ELF-1 (cell line): ENCODE measurements around the gene TAS2R38.

Experiments used
- DNase-seq: peaks from one replicate; pipeline ENCODE4 v3.0.0-alpha.2; 2016; ENCODE audit warnings: low read depth, low spot score

TAS2R38 gene

DNA sequence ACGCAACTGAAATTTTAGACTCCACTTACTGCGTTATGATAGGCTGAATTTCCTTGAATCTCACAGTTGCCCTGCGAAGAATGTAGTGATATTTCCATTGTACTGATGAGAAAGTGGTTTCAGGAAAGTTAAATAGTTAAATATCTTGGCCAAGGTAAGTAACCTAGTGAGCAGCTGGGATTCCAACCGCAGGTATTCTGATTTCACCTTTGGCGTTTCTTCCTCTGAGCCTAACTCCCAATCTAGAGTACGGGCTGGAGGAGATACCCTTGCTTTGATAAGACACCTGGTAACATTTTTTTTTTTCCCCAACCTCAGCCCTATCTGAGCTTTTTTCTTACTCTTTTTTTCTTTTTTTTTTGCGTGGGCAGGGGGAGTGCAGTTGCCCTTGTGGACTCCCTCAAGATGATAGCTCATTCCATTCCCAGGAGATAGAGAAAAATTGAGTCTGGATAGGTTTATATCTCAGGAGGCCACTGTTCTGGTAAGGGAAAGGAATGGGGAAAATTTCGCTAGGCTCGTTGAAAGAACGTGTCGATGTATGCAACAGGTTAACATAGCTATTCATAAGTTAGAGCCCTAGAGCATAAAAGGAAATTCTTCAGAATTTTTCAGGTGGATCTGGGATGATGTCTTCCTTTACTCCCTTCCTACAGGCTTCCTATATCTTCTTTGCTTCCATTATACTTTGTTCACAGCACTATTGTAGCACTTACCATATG is 3.1 kb upstream of the TAS2R38 start:
- no peak for DNase-seq

- peak; percentile 84 for DNase-seq
These were observed 2.4 kb upstream of the TAS2R38 start for GRCh38 chr7:141975806-141976523.

- DNase-seq, result no peak
These were observed 1.3 kb upstream of the TAS2R38 start for GRCh38 chr7:141974831-141975230.

GRCh38 chr7:141960687-141961422 is 12.7 kb downstream of the TAS2R38 start:
- no peak for DNase-seq

DNA sequence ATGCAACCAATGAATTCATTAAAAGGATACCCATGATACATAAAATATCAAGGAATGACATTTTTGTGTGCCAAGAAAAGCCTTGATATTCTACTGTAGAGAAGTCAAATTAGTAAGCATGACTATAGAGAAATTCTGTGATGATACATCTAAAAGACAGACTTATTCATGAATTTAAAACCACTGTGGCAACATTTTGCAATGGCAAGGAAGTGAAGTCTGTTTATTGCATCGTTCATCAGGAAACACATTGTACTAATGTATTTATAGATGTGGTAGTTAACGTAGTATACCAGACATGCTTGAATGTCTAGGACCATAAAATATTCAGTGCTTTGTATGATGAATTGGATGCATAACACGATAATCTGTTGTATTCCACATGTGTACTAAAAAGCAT is 17.5 kb downstream of the TAS2R38 start:
- DNase-seq, result no peak

DNA sequence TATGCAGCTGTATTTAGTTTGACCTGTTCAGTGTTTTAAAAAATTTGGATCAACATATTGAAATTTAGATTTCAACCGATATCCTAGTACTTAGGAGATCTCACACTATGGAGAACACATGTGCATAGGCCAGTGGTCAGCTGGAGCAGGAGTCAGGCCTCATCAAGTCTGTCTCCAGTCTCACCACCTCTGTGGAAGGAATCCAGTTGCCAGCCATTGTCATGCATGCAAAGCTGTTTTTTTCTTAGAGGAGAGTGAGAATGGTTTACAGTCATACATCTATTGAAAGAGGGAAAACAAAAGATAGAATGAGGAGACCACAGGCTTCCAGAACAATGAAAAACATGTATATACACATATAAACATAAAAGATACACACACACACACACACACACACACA is 19.2 kb downstream of the TAS2R38 start:
- DNase-seq, result peak; percentile 8

- DNase-seq, result no peak
These were observed 21.1 kb downstream of the TAS2R38 start for GRCh38 chr7:141952461-141952860.

DNA sequence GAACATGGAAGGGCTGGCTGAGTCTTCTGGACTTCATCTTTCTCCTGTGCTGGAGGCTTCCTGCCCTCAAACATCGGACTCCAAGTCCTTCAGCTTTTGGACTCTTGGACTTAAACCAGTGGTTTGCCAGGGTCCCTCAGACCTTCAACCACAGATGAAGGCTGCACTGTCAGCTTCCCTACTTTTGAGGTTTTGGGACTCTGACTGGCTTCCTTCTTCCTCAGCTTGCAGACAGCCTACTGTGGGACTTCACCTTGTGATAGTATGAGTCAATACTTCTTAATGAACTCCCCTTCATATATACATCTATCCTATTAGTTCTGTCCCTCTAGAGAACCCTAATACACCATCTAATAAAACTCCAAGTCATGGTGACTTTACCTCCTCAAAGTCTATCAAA is 22.8 kb downstream of the TAS2R38 start:
- no peak for DNase-seq

DNA sequence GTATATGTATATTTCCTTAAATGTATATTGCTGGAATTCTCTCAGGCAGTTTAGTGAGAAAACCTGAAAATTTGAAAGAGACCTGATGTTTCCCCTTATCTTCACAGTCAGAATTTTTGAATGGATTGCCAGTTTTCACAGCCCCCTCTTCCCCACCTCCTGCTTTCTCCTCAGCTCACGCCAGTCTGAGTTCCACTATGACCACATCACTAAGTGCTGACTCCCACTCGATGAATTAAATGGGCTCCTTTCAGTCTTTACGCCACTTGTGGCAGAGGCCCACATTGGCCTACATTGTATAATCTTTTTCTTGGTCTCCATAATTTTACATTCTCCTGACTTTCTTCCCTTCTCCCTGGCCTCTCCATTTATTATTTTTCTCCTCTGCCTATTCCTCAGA is 23.7 kb downstream of the TAS2R38 start:
- DNase-seq, result no peak

DNA sequence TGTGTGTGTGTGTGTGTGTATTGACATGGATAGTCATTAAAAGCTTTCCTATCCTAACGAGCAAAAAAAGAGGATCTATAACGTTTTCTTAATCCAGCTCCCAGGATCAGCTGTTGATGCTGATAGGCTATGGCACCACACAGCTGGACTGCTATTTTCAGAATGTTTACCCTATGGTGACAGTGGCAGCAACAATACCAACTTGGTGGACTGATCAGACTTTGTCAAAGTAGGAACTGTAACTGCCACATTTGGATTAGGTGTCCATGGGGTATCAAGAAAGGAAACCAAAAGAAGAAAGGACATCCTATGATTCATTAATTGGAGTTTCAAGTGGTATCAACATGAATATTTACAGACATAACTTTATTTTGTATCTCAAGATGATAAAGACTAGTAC is 24.1 kb downstream of the TAS2R38 start:
- DNase-seq, result no peak

GRCh38 chr7:141949021-141949420 is 24.6 kb downstream of the TAS2R38 start:
- DNase-seq, result no peak

DNA sequence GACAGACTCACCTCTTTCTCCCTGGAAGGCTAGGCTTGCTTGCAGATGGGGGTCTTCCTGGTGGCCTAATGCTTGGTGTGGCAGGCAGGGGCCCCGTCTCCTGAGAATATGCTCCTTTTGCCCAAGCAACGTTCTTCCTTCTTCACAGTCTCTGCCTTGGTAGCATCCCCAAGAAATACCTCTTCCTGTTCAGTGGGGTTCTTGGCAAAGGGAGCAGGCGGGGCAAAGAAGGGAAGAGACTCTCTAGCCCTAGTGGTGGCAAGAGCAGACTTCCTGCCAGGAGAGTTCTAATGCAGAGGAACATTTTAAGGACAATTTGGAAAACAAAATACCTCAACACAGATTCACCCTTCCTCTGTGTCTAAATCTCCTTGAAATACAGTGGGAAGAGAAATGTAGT is 26.8 kb downstream of the TAS2R38 start, which contains the start of gene CLEC5A:
Gene CLEC5A, minus strand, starts transcription at position 179 of the 400 bp plus-strand sequence. CDS start 682 bp downstream, outside the sequence.
- DNase-seq, result no peak

DNA sequence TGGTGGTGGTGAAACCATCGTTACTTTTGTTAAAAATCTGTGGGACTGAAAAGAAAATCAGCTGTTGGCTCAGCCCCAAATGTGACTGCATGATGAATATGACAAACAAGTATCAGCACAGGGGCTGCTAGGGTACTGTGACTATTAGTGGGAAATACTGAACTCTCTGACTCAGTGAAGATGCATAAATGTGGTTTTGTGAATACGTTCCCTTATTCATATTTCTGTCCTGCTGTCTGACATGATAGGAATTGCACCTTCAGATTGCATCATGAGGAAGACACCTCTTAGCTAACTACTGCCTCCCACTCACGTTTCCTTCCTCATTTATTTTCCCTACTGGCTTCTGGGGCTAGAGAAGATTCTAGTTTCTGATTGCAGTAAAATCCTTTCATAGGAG is 28.2 kb downstream of the TAS2R38 start:
- DNase-seq, result no peak

DNA sequence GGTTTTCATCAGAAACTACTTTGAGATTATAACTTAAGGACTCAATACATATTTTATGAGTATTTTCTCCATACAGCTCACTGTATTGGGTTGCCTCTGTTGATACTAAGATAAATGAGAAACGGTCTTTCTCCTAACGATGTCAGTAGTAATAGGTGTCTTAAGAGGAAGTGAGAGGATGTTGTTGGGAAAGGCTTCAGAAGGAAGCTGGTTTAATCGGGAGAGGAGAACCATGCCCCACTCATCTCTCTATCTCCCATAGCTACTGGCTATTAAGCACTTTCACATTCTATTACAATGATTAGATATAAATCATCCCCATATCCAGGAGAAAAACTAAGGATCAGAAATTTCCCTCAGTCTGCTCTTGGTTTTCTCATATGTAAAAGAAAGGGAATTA is 28.8 kb downstream of the TAS2R38 start:
- no peak for DNase-seq

DNA sequence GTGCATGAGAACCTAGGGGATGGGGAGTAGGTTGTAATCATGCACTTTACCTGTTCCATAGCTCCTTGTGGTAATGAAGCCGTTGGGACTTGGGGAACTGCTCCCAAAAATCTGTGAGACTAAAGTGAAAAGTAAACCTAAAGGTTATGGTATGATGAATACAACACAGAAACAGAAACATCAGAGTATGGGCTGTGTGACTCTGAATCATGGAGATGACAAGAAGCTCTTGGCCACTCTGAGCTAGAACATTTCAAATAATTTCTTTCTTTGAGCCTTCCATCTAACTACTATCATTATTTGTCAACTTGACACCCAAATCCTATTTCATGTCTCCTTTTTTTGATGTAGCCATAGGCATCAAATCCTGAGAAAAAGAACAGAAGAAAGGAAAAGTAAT is 29.7 kb downstream of the TAS2R38 start:
- DNase-seq, result no peak

DNA sequence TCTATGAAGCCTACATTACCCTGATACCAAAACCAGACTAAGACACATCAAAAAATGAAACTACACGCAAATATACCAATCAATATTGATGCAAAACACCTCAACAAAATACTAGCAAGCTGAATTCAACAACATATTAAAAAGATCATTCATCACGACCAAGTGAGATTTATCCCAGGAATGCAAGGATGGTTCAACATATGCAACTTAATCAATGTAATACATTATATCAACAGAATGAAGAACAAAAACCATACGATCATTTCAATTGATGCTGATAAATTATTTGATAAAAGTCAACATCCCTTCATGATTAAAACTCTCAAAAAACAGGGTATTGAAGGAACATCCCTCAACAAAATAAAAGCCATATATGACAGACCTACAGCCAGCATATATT is 32.5 kb downstream of the TAS2R38 start:
- no peak for DNase-seq

DNA sequence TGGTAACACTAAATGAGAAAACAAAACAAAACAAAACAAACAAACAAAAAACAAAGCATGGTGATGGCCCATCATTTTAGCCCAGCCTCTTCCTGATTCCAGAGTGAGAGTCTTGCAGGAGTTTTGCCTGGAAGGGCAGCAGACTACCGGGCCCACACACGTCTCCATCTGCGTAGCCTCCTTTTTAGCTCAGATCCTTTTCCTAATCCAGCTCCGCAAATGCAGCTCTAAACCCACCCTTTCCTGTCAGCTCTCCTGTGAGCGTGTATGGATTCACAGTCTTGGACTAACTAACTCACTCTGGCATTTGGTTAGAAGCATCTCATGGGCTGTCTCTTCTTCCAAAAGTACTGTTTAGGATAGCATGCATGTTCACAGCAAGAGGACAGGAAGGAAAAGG is 43.4 kb downstream of the TAS2R38 start:
- no peak for DNase-seq

DNA sequence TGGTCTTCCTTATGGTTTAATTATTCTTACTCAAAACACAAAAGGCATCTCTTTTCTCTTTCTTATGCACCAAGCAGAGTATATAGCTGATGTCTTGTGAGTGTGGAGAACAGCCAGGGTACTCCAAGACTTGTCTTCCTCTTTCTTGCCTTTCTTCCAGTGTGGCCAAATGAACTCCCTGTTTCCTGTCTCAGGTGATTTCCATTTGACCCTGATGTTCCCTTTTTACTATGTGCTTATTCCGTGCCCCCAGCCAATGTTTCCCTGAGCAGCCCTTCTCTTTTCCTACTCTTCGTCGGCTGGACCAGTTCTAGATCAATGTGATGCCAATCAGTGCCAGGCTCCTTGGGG is 44.8 kb downstream of the TAS2R38 start:
- DNase-seq, result no peak

- DNase-seq, result no peak
These were observed 45.3 kb downstream of the TAS2R38 start for GRCh38 chr7:141928146-141928844.
